Measurements from ENCODE around the gene STARD9.
"Not testable (repeated sequence)": the region's sequence is repeated elsewhere in the genome, so short reads cannot be mapped to it uniquely, and the experiment has no call there.

Gene STARD9

GRCh38 chr15:42575188-42576039 lies at the start of gene STARD9:
Gene STARD9 (plus strand): TSS chr15:42575606. CDS start chr15:42575716, 110 bp downstream.
- peak; percentile 95 for DNase-seq

DNA sequence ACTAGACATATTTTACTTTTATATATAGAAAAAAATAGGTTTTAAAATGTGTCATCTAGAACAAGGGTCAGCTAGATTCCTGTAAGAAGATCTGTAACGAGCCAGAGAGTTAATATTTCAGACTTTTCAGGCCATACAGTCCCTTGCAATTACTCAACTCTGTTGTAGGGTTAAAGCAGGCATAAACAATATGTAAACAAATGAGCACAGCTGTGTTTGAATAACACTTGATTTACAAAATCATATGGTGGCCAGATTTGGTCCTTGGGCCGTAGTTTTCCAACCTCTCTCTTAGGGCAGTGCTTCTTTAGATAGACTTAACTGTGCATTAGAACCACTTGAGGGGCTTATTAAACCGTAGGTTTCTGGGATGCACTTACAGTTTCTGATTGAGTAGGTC lies 46.4 kb upstream of the STARD9 start:
- DNase-seq = no peak

DNA sequence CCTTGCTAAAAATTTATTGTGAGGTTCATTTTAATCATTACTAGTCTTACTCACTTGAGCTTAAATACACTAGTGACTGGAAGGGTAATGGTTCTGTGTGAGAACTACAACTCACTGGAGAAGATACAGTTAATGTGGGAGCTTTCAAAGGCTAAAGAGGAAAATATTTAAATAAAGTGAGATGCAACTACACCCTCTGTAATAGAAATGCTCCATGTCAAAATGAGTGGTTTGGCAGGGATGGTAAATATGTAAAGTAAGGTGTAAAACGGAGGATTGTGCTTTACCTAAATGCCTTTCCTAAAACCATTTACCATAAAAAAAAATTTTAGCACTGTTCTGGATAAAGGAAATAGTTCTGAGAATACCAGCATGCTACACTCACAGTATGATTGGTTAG lies 42.2 kb upstream of the STARD9 start:
- DNase-seq = no peak

- no peak for DNase-seq
Measured at GRCh38 chr15:42544853-42545629, 30.4 kb upstream of the STARD9 start.

DNA sequence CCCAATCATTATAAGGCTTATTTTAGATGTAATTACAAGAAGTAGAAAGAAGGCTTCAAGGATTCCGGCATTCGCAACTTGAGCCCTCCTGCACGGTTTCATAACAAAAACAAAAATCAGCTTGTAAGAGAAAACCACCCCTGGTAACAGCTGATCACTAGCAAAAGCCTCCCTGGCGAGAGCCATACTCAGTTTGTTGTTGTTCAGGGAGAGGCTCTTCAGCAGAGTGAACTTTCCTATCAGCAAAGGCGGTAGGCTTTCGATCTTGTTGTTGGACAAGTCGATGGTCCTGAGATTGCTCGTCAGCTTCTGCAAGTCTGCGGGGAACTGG lies 27.5 kb upstream of the STARD9 start:
- DNase-seq = no peak

- DNase-seq = peak; percentile 87
Measured at GRCh38 chr15:42548249-42549031, 27.0 kb upstream of the STARD9 start, which contains the start of the genes HAUS2 and LRRC57. Gene HAUS2 (plus strand): TSS chr15:42548838. CDS start chr15:42548873, 35 bp downstream. Gene LRRC57 (minus strand): TSS chr15:42548793. CDS start chr15:42548434, 359 bp downstream.

DNA sequence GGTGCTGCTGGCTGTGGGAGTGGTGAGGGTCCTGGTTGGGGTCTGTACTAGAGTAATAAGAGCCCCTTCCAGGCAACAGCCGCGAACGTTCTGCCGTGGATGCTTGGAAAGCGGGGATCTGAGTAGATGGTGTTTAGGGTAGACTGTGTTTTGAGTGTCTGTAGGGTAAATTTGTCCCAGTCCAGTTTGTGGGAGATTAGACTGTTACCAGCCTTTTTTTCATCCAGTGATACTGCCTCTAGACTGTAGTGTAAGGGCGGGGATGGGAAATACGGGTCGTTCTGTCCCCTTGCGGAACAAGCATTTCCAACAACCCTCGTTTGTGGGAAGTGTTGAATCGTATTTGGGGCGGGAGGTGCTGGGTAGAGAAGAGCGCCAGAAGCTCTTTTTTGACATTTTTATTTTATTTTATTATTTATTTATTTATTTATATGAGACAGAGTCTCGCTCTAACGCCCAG lies 26.3 kb upstream of the STARD9 start:
- no peak for DNase-seq

GRCh38 chr15:42549741-42550392 lies 25.5 kb upstream of the STARD9 start:
- DNase-seq = no peak

GRCh38 chr15:42553554-42553953 lies 21.9 kb upstream of the STARD9 start:
- no peak for DNase-seq

- not testable (repeated sequence) for DNase-seq
Measured at GRCh38 chr15:42556550-42557207, 18.7 kb upstream of the STARD9 start.

- DNase-seq = no peak
Measured at GRCh38 chr15:42558739-42559138, 16.7 kb upstream of the STARD9 start.

GRCh38 chr15:42576040-42576594 lies 711 bp downstream of the STARD9 start:
- DNase-seq = no peak

- DNase-seq = no peak
Measured at GRCh38 chr15:42576776-42577175, 1.4 kb downstream of the STARD9 start.

DNA sequence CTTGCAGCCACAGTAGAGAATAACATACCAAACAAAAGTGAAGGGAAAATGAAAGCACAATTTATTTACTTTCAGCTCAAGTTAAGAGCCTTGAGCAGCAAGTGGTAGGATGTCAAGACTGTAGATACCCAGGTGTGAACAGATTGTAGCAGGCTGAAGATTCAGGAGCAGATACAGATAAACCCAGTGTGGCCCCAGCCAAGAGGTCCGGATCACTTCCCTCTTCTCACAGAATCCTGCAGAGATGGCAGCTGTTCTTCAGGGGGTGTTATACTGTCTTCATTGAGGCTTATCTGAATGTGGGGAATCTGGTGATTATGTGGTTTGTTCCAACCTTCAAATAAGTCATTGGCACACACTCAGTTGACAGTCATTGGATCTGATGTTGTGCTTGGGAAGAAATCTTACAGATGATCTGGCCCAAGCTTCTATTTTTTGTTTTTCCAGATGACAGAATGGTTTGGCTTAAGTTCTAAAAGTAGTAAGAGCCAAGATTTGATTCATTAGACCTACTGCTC lies 2.2 kb downstream of the STARD9 start:
- DNase-seq = no peak

DNA sequence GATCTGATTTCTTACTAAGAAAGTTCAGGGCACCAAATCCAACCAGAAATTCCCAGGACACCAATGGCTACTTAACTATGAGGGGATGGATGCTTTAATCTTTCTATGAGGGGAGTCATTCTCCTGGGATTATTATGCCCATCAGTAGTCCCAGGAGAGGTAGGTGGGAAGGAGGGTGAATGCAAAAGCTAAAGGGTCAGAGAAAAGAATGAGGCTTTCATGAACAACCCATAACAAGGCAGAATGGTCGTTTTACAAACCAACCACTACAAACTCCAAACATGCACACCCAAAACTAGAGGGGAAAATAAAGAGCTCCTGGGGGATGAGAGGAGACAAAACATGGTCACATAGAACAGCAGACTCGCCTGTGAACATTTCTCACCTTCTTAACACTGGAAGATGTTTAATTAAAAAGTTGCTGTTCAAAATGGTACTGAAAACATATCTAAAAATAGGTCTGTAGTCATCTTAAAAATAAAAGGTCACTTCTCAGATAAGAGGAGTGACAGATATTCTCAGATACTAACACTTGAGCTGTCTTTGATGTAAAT lies 3.7 kb downstream of the STARD9 start:
- no peak for DNase-seq

GRCh38 chr15:42581272-42581730 lies 5.9 kb downstream of the STARD9 start:
- peak; percentile 75 for DNase-seq

- DNase-seq = no peak
Measured at GRCh38 chr15:42582569-42583375, 7.4 kb downstream of the STARD9 start.

GRCh38 chr15:42584031-42584765 lies 8.8 kb downstream of the STARD9 start:
- no peak for DNase-seq

DNA sequence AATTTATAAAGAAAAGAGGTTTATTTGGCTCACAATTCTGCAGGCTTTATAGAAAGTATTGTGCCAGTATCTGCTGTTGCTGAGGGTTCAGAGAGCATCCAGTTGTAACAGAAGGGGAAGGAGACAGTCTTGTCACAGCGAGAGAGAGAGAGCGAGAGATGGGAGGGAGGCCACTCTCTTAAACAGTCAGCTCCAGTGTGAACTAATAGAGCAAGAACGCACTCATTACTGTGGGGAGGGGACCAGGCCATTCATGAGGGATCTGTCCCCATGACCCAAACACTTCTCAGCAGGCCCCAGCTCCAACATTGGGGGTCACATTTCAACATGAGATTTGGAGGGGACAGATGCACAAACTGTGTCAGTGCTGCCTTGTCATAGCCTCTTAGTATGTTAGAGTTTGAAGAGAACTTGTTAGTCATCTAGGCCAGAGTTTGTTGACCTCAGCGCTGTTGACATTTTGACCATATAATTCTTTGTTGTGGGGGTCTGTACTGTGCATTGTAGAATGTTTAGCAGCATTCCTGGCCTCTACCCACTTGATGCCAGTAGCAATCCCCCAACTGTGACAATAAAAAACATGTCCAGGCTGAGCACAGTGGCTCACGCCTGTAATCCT lies 15.3 kb downstream of the STARD9 start:
- no peak for DNase-seq

All from stimulated activated CD4-positive, alpha-beta T cell treated with anti-CD3 and anti-CD28 coated beads, Interleukin-1b, Interleukin-23, amount 100 ng/mL, for 48 hours (primary cell).